HEK293 (cell line): ENCODE results near the gene MTFR1L.

Source experiments
- KLF9 ChIP-seq: fragments of 450-650 bp; formaldehyde crosslinking; IDR thresholded peaks from 2 replicates; pipeline ENCODE4 v1.5.1; 2016; ENCODE audit warnings: missing biosample characterization, missing genetic modification characterization, low read depth
- ZBTB7A ChIP-seq: fragments of 450-650 bp; formaldehyde crosslinking; IDR thresholded peaks from 2 replicates; pipeline ENCODE4 v1.5.1; 2016; ENCODE audit warnings: low read depth, missing biosample characterization, missing genetic modification characterization
- ZNF114 ChIP-seq: fragments of 450-650 bp; formaldehyde crosslinking; IDR thresholded peaks from 2 replicates; pipeline ENCODE4 v1.5.0; 2017; ENCODE audit warnings: missing biosample characterization, missing genetic modification characterization
- ZNF510 ChIP-seq: fragments of 450-650 bp; formaldehyde crosslinking; IDR thresholded peaks from 2 replicates; pipeline ENCODE4 v1.5.1; 2018; ENCODE audit warnings: mild to moderate bottlenecking, missing genetic modification characterization, missing biosample characterization; ENCODE audit not compliant: insufficient replicate concordance
- ZNF530 ChIP-seq: fragments of 450-650 bp; formaldehyde crosslinking; IDR thresholded peaks from 2 replicates; pipeline ENCODE4 v1.5.1; 2016; ENCODE audit warnings: low read depth, missing biosample characterization, missing genetic modification characterization
- TF ChIP-seq, protein P1 (sequence below): fragments of 450-650 bp; formaldehyde crosslinking; IDR thresholded peaks from 2 replicates; pipeline ENCODE4 v1.5.1; 2016; ENCODE audit warnings: missing biosample characterization, missing genetic modification characterization
- TF ChIP-seq, protein P2 (sequence below): fragments of 450-650 bp; formaldehyde crosslinking; IDR thresholded peaks from 2 replicates; pipeline ENCODE4 v1.5.1; 2016; ENCODE audit warnings: missing biosample characterization, missing genetic modification characterization

DNA sequence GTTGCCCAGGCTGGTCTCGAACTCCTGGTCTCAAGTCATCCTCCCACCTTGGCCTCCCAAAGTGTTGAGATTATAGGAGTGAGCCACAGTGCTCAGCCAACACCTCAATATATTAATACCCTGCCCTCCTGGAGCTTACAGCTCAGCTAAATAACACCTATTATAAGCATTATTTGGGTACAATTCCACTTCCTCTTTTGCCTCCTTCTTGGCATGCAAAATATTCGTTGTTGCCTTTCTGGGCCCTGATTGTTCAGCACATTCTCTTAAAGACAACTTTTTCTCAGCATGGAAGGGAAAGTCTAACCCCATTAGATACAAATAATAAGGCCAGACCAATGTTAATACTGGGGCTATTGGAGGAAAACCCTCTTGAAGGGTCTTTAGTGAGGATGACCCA lies 53.0 kb downstream of the MTFR1L start:
- TF ChIP-seq KLF9 (tag by site-specific recombination) (no peak), ZBTB7A (no peak), ZNF530 (no peak), ZNF114 (no peak), ZNF510 (tag by site-specific recombination) (no peak)
- TF ChIP-seq, protein P1, sequence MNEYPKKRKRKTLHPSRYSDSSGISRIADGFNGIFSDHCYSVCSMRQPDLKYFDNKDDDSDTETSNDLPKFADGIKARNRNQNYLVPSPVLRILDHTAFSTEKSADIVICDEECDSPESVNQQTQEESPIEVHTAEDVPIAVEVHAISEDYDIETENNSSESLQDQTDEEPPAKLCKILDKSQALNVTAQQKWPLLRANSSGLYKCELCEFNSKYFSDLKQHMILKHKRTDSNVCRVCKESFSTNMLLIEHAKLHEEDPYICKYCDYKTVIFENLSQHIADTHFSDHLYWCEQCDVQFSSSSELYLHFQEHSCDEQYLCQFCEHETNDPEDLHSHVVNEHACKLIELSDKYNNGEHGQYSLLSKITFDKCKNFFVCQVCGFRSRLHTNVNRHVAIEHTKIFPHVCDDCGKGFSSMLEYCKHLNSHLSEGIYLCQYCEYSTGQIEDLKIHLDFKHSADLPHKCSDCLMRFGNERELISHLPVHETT, result no peak
- TF ChIP-seq, protein P2, sequence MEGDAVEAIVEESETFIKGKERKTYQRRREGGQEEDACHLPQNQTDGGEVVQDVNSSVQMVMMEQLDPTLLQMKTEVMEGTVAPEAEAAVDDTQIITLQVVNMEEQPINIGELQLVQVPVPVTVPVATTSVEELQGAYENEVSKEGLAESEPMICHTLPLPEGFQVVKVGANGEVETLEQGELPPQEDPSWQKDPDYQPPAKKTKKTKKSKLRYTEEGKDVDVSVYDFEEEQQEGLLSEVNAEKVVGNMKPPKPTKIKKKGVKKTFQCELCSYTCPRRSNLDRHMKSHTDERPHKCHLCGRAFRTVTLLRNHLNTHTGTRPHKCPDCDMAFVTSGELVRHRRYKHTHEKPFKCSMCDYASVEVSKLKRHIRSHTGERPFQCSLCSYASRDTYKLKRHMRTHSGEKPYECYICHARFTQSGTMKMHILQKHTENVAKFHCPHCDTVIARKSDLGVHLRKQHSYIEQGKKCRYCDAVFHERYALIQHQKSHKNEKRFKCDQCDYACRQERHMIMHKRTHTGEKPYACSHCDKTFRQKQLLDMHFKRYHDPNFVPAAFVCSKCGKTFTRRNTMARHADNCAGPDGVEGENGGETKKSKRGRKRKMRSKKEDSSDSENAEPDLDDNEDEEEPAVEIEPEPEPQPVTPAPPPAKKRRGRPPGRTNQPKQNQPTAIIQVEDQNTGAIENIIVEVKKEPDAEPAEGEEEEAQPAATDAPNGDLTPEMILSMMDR (tag by site-specific recombination), result no peak
